ENCODE measurements around the gene AFAP1. TPM values are rescaled to one million over a fixed set of nuclear protein-coding genes. Genes with fewer than 3 reads are reported as not detected.
A peak's percentile ranks its signal among the peaks of the same experiment; 100 is the strongest.

AFAP1 gene
- polyA plus RNA-seq, 3 donors, result 18.7 to 26.2 (median 22.8) TPM

- DNase-seq, result no peak
Measured at GRCh38 chr4:7822877-7823276, 116.8 kb downstream of the AFAP1 start.

GRCh38 chr4:7822137-7822505 is 117.5 kb downstream of the AFAP1 start:
- no peak for DNase-seq

- DNase-seq, result no peak
Measured at GRCh38 chr4:7821245-7822136, 118.2 kb downstream of the AFAP1 start.

- no peak for DNase-seq
Measured at GRCh38 chr4:7820031-7820818, 119.4 kb downstream of the AFAP1 start.

- no peak for DNase-seq
Measured at GRCh38 chr4:7819446-7819845, 120.2 kb downstream of the AFAP1 start.

- no peak for DNase-seq
Measured at GRCh38 chr4:7818399-7818911, 121.2 kb downstream of the AFAP1 start.

GRCh38 chr4:7817877-7818398 is 121.7 kb downstream of the AFAP1 start:
- DNase-seq, result no peak

- no peak for DNase-seq
Measured at GRCh38 chr4:7816771-7817170, 122.9 kb downstream of the AFAP1 start.

GRCh38 chr4:7815981-7816380 is 123.7 kb downstream of the AFAP1 start:
- no peak for DNase-seq

GRCh38 chr4:7815562-7815961 is 124.1 kb downstream of the AFAP1 start:
- no peak for DNase-seq

GRCh38 chr4:7814451-7814850 is 125.2 kb downstream of the AFAP1 start:
- DNase-seq, result no peak

GRCh38 chr4:7813674-7814073 is 126.0 kb downstream of the AFAP1 start:
- DNase-seq, result no peak

- no peak for DNase-seq
Measured at GRCh38 chr4:7812921-7813320, 126.7 kb downstream of the AFAP1 start.

GRCh38 chr4:7812231-7812857 is 127.3 kb downstream of the AFAP1 start:
- no peak for DNase-seq

GRCh38 chr4:7811536-7812191 is 128.0 kb downstream of the AFAP1 start:
- peak; percentile 85 for DNase-seq

- DNase-seq, result no peak
Measured at GRCh38 chr4:7810783-7811535, 128.7 kb downstream of the AFAP1 start.

GRCh38 chr4:7808752-7809151 is 130.9 kb downstream of the AFAP1 start:
- no peak for DNase-seq

- DNase-seq, result no peak
Measured at GRCh38 chr4:7808181-7808580, 131.5 kb downstream of the AFAP1 start.

- no peak for DNase-seq
Measured at GRCh38 chr4:7807351-7807921, 132.2 kb downstream of the AFAP1 start.

GRCh38 chr4:7806338-7807090 is 133.1 kb downstream of the AFAP1 start:
- peak; percentile 94 for DNase-seq
